HG03175 (cell line): ENCODE measurements around the gene ADGRL2.
"Not testable (repeated sequence)": the region's sequence is repeated elsewhere in the genome, so short reads cannot be mapped to it uniquely, and the experiment has no call there.

Source experiments
- ATAC-seq: cut with Tn5 transposase; IDR thresholded peaks from one replicate; pipeline ENCODE4 v1.9.1; 2021; ENCODE audit warnings: mild to moderate bottlenecking, moderate library complexity; ENCODE audit not compliant: unreplicated experiment

The ADGRL2 gene

GRCh38 chr1:81846630-81847029, 45.9 kb downstream of the ADGRL2 start:
- ATAC-seq = no peak

GRCh38 chr1:81847063-81847462, 46.3 kb downstream of the ADGRL2 start:
- no peak for ATAC-seq

- no peak for ATAC-seq
Measured at GRCh38 chr1:81848880-81849682, 48.3 kb downstream of the ADGRL2 start.

- no peak for ATAC-seq
Measured at GRCh38 chr1:81850031-81850430, 49.3 kb downstream of the ADGRL2 start.

GRCh38 chr1:81850495-81850894, 49.8 kb downstream of the ADGRL2 start:
- ATAC-seq = no peak

GRCh38 chr1:81851217-81851616, 50.5 kb downstream of the ADGRL2 start:
- no peak for ATAC-seq

GRCh38 chr1:81852961-81853360, 52.2 kb downstream of the ADGRL2 start:
- ATAC-seq = no peak

- ATAC-seq = no peak
Measured at GRCh38 chr1:81867235-81867634, 66.5 kb downstream of the ADGRL2 start.

GRCh38 chr1:81869307-81869706, 68.6 kb downstream of the ADGRL2 start:
- no peak for ATAC-seq

GRCh38 chr1:81871091-81871490, 70.4 kb downstream of the ADGRL2 start:
- not testable (repeated sequence) for ATAC-seq

GRCh38 chr1:81873946-81874345, 73.2 kb downstream of the ADGRL2 start:
- no peak for ATAC-seq

- ATAC-seq = no peak
Measured at GRCh38 chr1:81874461-81874860, 73.7 kb downstream of the ADGRL2 start.

GRCh38 chr1:81874940-81875339, 74.2 kb downstream of the ADGRL2 start:
- ATAC-seq = no peak

GRCh38 chr1:81876901-81877733, 76.4 kb downstream of the ADGRL2 start:
- ATAC-seq = no peak

- no peak for ATAC-seq
Measured at GRCh38 chr1:81877940-81878339, 77.2 kb downstream of the ADGRL2 start.

GRCh38 chr1:81878538-81878937, 77.8 kb downstream of the ADGRL2 start:
- no peak for ATAC-seq

- ATAC-seq = no peak
Measured at GRCh38 chr1:81880781-81881180, 80.0 kb downstream of the ADGRL2 start.

- ATAC-seq = no peak
Measured at GRCh38 chr1:81885291-81885690, 84.6 kb downstream of the ADGRL2 start.

- not testable (repeated sequence) for ATAC-seq
Measured at GRCh38 chr1:81886292-81886691, 85.6 kb downstream of the ADGRL2 start.

GRCh38 chr1:81887421-81888144, 86.8 kb downstream of the ADGRL2 start:
- ATAC-seq = no peak

GRCh38 chr1:81889166-81889565, 88.4 kb downstream of the ADGRL2 start:
- no peak for ATAC-seq
